ENCODE results near the gene ZNF697. TPM values are rescaled to one million over a fixed set of nuclear protein-coding genes. Genes with fewer than 3 reads are reported as not detected.

The ZNF697 gene
- total RNA-seq, 1 experiment from 2014 or later, result 17.4 TPM

DNA sequence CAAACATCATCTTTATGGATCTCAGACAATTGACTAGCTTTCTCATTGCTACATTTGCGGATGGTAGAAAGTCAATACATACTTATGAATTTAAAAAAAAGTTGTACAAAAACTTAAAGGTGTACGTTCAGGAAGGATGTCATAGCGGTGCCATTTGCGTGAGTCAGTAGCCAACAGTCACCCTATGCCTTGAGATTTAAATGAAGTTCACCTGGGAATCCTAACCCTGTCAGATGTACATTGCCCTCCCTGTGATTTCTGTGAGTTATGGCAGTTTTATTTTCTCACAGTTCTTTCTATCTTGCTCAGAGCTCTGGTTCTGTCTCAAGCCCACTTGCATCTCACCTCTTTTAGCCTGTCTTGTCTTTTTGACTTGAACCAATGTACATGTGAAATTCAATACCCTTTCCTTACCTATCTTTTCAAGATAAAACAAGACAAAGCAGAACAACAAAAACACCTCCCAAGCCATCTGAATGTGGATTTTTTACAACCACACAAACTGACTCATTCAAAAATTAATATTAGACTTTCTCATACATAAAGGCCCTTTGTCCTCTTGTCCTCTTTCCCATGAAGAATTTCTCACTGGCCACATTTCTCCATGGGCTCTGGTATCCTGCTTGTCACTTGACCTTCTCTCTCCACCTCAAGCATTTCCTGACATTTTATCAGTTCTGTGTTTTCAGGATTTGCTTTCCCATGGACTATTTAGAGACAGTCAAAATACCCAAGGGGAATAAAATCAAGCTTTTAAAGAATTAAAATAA, 25.3 kb upstream of the ZNF697 start:
- Histone ChIP-seq H3K4me2 (ENCODE audit: insufficient read depth, insufficient read length, low read length) (no peak overlapping the region), H2BK120ac (ENCODE audit: low read depth, low read length, poor library complexity, severe bottlenecking) (no peak overlapping the region), H3K4me1 (ENCODE audit: insufficient read depth, low read length) (peaks cover 9% of the 10 kb centered on the region; the same call in 1 of the 2 replicates), H3K56ac (ENCODE audit: insufficient read length, low read depth, low read length) (no peak overlapping the region), H3K23ac (ENCODE audit: insufficient read length, low read depth, low read length) (no peak overlapping the region), H3K9ac (ENCODE audit: extremely low read depth, insufficient read length, low read length) (no peak overlapping the region), H4K91ac (ENCODE audit: insufficient read length, low read depth, low read length) (no peak overlapping the region), H3K14ac (ENCODE audit: insufficient read depth, low read length) (no peak overlapping the region), H2BK12ac (ENCODE audit: insufficient read length, low read depth, low read length) (no peak overlapping the region), H2AK5ac (ENCODE audit: insufficient read length, low read length) (no peak overlapping the region), H2BK20ac (ENCODE audit: low read depth, low read length, poor library complexity, severe bottlenecking) (no peak overlapping the region), H3K27me3 (ENCODE audit: insufficient read depth, low read length) (no peaks in the 10 kb centered on the region), H3K79me2 (ENCODE audit: insufficient read depth, low read length) (no peaks in the 10 kb centered on the region), H4K5ac (ENCODE audit: insufficient read length, low read depth, low read length) (no peak overlapping the region), H3K27ac (ENCODE audit: insufficient read length, low read depth, low read length) (no peak overlapping the region), H3K23me2 (ENCODE audit: insufficient read length, low read depth, low read length, poor library complexity, severe bottlenecking) (no peaks in the 10 kb centered on the region), H3K18ac (ENCODE audit: insufficient read length, low read depth, low read length) (no peak overlapping the region), H3K79me1 (ENCODE audit: insufficient read depth, low read depth, low read length, poor library complexity, severe bottlenecking) (no peaks in the 10 kb centered on the region), H3K9me3 (ENCODE audit: control insufficient read depth, low read depth, low read length) (no peaks in the 10 kb centered on the region), H4K20me1 (ENCODE audit: control insufficient read depth, insufficient read depth, insufficient read length) (no peaks in the 10 kb centered on the region), H2BK5ac (ENCODE audit: insufficient read length, low read length) (no peak overlapping the region), H2AFZ (ENCODE audit: low read length) (no peak overlapping the region), H4K8ac (replicated peaks; ENCODE audit: insufficient read length, low read depth, low read length) (no peak overlapping the region), H3T11ph (ENCODE audit: low read length) (no peak overlapping the region), H2BK15ac (ENCODE audit: low read depth, low read length) (no peak overlapping the region), H3K4ac (ENCODE audit: low read depth, low read length) (no peak overlapping the region)
- Mint-ChIP-seq H3K4me1 (peaks cover 28 to 30% of the 10 kb centered on the region in 2 experiments), H3K9me3 (no peaks in the 10 kb centered on the region; a peak in 1 of 5 replicates), H3K27me3 (ENCODE audit: low read depth) (no peaks in the 10 kb centered on the region), H3K4me3 (no peak overlapping the region), H3K27ac (peak overlapping the region in 1 of 3 experiments; percentile 6; a peak in 1 of 7 replicates), H3K36me3 (ENCODE audit: insufficient read depth in 1 of 3, low read depth in 3 of 3) (no peaks in the 10 kb centered on the region)
- TF ChIP-seq CTCF (conservative IDR thresholded peaks at IDR 0.05), result no peak
- no CpG with 5 or more reads among the region's 4 CpGs for WGBS (ENCODE audit: extremely low coverage, insufficient read length, low lambda C conversion rate)
- no peak for DNase-seq

All from H9 (cell line).